ENCODE measurements around the gene GLS. TPM values are rescaled to one million over a fixed set of nuclear protein-coding genes. Genes with fewer than 3 reads are reported as not detected.
"Not testable (repeated sequence)": the region's sequence is repeated elsewhere in the genome, so short reads cannot be mapped to it uniquely, and the experiment has no call there.

GLS gene
- total RNA-seq, 1 donor from 2014 or later, result 160 TPM

DNA sequence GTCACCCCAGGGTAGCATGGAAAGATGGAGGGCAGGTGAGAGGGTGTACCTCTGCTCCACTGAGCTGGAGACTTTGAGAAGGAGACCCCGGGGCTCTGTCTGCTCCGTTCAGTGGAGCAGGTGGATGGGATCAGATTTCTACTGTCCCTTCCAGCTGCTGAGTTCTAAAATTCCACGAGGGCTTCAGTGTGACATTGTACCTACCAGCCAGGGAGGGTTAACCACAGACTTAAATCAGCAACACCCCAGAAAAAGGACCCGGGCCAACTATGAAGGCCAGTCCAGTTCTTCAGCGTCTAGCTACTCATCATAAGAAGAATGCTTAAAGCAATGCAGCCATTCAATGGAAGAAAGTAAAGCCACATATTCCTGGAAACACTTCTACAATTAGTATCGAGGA, 109.5 kb downstream of the GLS start:
- H3K27ac Mint-ChIP-seq, result no peak overlapping the region
- TF ChIP-seq, protein P1, sequence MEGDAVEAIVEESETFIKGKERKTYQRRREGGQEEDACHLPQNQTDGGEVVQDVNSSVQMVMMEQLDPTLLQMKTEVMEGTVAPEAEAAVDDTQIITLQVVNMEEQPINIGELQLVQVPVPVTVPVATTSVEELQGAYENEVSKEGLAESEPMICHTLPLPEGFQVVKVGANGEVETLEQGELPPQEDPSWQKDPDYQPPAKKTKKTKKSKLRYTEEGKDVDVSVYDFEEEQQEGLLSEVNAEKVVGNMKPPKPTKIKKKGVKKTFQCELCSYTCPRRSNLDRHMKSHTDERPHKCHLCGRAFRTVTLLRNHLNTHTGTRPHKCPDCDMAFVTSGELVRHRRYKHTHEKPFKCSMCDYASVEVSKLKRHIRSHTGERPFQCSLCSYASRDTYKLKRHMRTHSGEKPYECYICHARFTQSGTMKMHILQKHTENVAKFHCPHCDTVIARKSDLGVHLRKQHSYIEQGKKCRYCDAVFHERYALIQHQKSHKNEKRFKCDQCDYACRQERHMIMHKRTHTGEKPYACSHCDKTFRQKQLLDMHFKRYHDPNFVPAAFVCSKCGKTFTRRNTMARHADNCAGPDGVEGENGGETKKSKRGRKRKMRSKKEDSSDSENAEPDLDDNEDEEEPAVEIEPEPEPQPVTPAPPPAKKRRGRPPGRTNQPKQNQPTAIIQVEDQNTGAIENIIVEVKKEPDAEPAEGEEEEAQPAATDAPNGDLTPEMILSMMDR (conservative IDR thresholded peaks at IDR 0.05), result no peak
- H3K4me1 Mint-ChIP-seq (ENCODE audit: unreplicated experiment), result no peaks in the 10 kb centered on the region
- H3K36me3 Mint-ChIP-seq, result peaks cover 47% of the 10 kb centered on the region
- no peak for DNase-seq (ENCODE audit: extremely low spot score, unreplicated experiment)
- H3K27me3 Mint-ChIP-seq, result no peaks in the 10 kb centered on the region
- H3K4me3 Mint-ChIP-seq, result no peak overlapping the region
- H3K9me3 Mint-ChIP-seq, result no peaks in the 10 kb centered on the region

DNA sequence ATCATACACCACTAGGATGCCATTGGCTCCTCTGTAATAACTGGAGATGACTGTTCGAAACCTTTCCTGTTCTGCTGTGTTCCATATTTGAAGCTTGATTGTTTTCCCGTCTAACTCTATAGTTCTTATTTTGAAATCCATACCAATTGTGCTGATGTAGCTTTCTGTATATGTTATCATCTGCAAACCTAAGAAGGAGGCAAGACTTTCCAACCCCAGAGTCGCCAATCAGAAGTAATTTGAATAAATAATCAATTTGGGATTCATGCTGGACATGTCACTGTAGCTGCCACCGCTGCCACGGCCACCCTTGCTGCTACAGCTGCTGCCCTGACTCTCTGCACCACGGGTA, 112.6 kb downstream of the GLS start:
- Mint-ChIP-seq H3K4me1 (ENCODE audit: unreplicated experiment) (no peaks in the 10 kb centered on the region), H3K36me3 (peaks cover 49% of the 10 kb centered on the region), H3K27me3 (no peaks in the 10 kb centered on the region), H3K27ac (no peak overlapping the region), H3K4me3 (no peak overlapping the region), H3K9me3 (no peaks in the 10 kb centered on the region)
- TF ChIP-seq, protein P1 (conservative IDR thresholded peaks at IDR 0.05), result no peak
- no peak for DNase-seq (ENCODE audit: extremely low spot score, unreplicated experiment)

- Mint-ChIP-seq H3K36me3 (peaks cover 52% of the 10 kb centered on the region), H3K27ac (no peak overlapping the region), H3K27me3 (no peaks in the 10 kb centered on the region), H3K9me3 (no peaks in the 10 kb centered on the region), H3K4me1 (ENCODE audit: unreplicated experiment) (no peaks in the 10 kb centered on the region), H3K4me3 (no peak overlapping the region)
- no peak for DNase-seq (ENCODE audit: extremely low spot score, unreplicated experiment)
- TF ChIP-seq, protein P1 (conservative IDR thresholded peaks at IDR 0.05), result no peak
These were observed 113.5 kb downstream of the GLS start for GRCh38 chr2:190994148-190994547.

DNA sequence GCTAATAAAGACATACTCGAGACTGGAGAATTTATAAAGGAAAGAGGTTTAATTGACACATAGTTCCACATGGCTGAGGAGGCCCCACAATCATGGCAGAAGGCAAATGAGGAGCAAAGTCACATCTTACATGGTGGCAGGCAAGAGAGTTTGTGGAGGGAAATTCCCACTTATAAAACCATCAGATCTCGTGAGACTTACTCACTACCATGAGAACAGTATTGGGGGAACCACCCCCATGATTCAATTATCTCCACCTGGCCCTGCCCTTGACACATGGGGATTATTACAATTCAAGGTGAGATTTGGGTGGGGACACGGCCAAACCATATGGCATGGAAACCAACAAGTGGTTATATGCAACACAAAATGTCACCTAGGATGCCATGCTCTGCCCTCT, 114.7 kb downstream of the GLS start:
- H3K36me3 Mint-ChIP-seq, result peaks cover 55% of the 10 kb centered on the region
- not testable (repeated sequence) for H3K9me3 Mint-ChIP-seq; DNase-seq (ENCODE audit: extremely low spot score, unreplicated experiment); H3K27ac Mint-ChIP-seq; H3K27me3 Mint-ChIP-seq; H3K4me1 Mint-ChIP-seq (ENCODE audit: unreplicated experiment); H3K4me3 Mint-ChIP-seq

DNA sequence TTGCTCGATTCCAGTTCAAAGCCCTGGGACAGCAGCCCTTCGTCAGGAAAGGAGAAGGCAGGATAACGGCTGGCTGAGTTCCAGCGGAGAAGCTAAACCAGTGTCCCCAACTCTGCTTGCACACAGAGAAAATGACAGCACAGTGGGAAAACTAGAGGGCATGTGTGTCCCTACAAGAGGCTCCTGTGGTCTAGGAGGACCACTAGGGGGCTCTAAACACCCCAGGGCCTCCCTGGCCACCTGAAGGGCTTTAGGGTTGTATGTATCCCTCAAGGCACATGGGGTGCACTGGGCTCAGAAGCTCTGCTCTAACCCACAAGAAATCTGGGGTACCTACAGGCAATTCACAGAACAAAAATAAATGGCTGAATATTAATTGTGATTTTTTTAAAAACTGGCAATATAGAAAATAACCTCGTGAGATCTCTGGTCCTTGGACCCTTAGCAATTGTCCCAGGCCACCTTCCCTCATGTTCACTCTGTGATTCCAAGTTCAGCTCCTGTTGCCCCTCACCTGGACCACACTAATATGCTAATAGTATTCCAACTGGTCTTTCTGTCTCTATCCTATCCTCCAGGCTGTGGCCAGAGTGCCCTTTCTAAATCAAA, 115.8 kb downstream of the GLS start:
- Mint-ChIP-seq H3K4me1 (ENCODE audit: unreplicated experiment) (peaks cover 4% of the 10 kb centered on the region), H3K9me3 (no peaks in the 10 kb centered on the region)

DNA sequence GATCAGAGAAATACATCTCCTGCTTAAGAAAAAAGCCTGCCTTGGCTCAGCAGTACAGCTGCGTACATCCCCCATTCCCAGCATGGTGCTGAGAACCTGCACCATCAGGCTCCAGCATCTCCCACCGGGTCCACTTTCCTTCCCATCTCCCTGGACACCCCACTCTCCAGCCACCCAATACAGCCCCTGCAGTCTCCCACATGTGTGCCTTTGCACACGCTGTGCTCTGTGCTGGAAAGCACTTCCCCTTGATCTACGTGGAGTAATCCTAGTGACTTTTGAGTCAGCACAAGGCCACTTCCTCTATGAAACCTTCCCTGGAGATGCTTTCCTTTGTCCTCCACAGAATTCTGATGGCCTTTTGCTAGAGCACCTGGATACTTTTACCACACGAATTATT, 116.3 kb downstream of the GLS start:
- no peaks in the 10 kb centered on the region for H3K27me3 Mint-ChIP-seq
- H3K4me3 Mint-ChIP-seq, result no peak overlapping the region
- H3K27ac Mint-ChIP-seq, result no peak overlapping the region
- DNase-seq (ENCODE audit: extremely low spot score, unreplicated experiment), result no peak
- peaks cover 4% of the 10 kb centered on the region for H3K4me1 Mint-ChIP-seq (ENCODE audit: unreplicated experiment)
- TF ChIP-seq, protein P1 (conservative IDR thresholded peaks at IDR 0.05), result no peak
- no peaks in the 10 kb centered on the region for H3K9me3 Mint-ChIP-seq
- peaks cover 63% of the 10 kb centered on the region for H3K36me3 Mint-ChIP-seq

More for the DNA sequence above, 115.8 kb downstream of the GLS start:
- peaks cover 62% of the 10 kb centered on the region for H3K36me3 Mint-ChIP-seq
- H3K27me3 Mint-ChIP-seq, result no peaks in the 10 kb centered on the region
- H3K4me3 Mint-ChIP-seq, result no peak overlapping the region
- H3K27ac Mint-ChIP-seq, result no peak overlapping the region
- no peak for DNase-seq (ENCODE audit: extremely low spot score, unreplicated experiment)
- TF ChIP-seq, protein P1 (conservative IDR thresholded peaks at IDR 0.05), result peak; percentile 78
